Smooth muscle cell (in vitro differentiated cells): ENCODE results near the gene USP1. TPM values are rescaled to one million over a fixed set of nuclear protein-coding genes. Genes with fewer than 3 reads are reported as not detected.

Experiments used
- DNase-seq: peaks from one replicate; lab custom pipeline; 2025; ENCODE audit not compliant: unreplicated experiment; lab: John Stamatoyannopoulos, UW
- H2AFZ ChIP-seq: fragments of 200-600 bp; sonication (generic); 2 replicates; pipeline ENCODE4 v1.6.0; 2016; ENCODE audit warnings: antibody characterized with exemption, low read depth, mild to moderate bottlenecking
- H3F3A ChIP-seq: fragments of 200-600 bp; sonication (generic); 2 replicates; pipeline ENCODE4 v1.6.0; 2017; ENCODE audit warnings: antibody characterized with exemption, low read depth
- H3K27ac ChIP-seq: fragments of 200-600 bp; sonication (generic); 2 replicates; pipeline ENCODE4 v1.5.1; 2016; ENCODE audit warnings: low read depth, mild to moderate bottlenecking
- H3K27me3 ChIP-seq: fragments of 200-600 bp; sonication (generic); 2 replicates; pipeline ENCODE4 v1.6.1; 2016; ENCODE audit warnings: low read depth, mild to moderate bottlenecking
- H3K36me3 ChIP-seq: fragments of 200-600 bp; sonication (generic); 2 replicates; pipeline ENCODE4 v1.5.1; 2016; ENCODE audit warnings: low read depth
- H3K4me1 ChIP-seq: fragments of 200-600 bp; sonication (generic); 2 replicates; pipeline ENCODE4 v1.5.1; 2016; ENCODE audit warnings: low read depth
- H3K4me2 ChIP-seq: fragments of 200-600 bp; sonication (generic); 2 replicates; pipeline ENCODE4 v1.6.0; 2016; ENCODE audit warnings: mild to moderate bottlenecking
- H3K4me3 ChIP-seq: fragments of 200-600 bp; sonication (generic); 2 replicates; pipeline ENCODE4 v1.5.1; 2016; ENCODE audit warnings: mild to moderate bottlenecking
- H3K79me2 ChIP-seq: fragments of 200-600 bp; sonication (generic); 2 replicates; pipeline ENCODE4 v1.6.0; 2016; ENCODE audit warnings: low read depth, mild to moderate bottlenecking
- H3K9ac ChIP-seq: fragments of 200-600 bp; sonication (generic); 2 replicates; pipeline ENCODE4 v1.6.0; 2016; ENCODE audit warnings: low read depth
- H3K9me3 ChIP-seq: fragments of 200-600 bp; sonication (generic); replicated peaks from 2 replicates; pipeline ENCODE4 v1.5.1; 2016; ENCODE audit warnings: low read depth
- H4K20me1 ChIP-seq: fragments of 200-600 bp; sonication (generic); 2 replicates; pipeline ENCODE4 v1.6.0; 2016; ENCODE audit warnings: low read depth
- CTCF ChIP-seq: fragments of 200-600 bp; sonication (generic); IDR thresholded peaks from 2 replicates; pipeline ENCODE4 v1.5.1; 2017; ENCODE audit warnings: borderline replicate concordance, mild to moderate bottlenecking, antibody characterized with exemption; ENCODE audit not compliant: insufficient read depth, poor library complexity, severe bottlenecking
- polyA plus RNA-seq: library from polyadenylated mRNA; unstranded; fragments of >200 nt; fragmentation: Nextera tagmentation; extraction: Ambion mirVana; gene quantifications from 2 replicates; pipeline ENCODE4 v1.2.1, GENCODE V29; 2016
- total RNA-seq: library from RNA; depleted of rRNA; stranded (reverse); fragments of >200 nt; gene quantifications from 2 replicates; pipeline ENCODE4 v1.2.3, GENCODE V29; 2014

The USP1 gene
- total and polyA plus RNA-seq, 2 experiments from 2014 or later = 11.9 to 22.1 TPM

- no peak overlapping the region for H2AFZ ChIP-seq
- H3K79me2 ChIP-seq = no peaks in the 10 kb centered on the region
- no peaks in the 10 kb centered on the region for H3K4me1 ChIP-seq
- no peak overlapping the region for H3K9ac ChIP-seq
- no peak for DNase-seq
- H4K20me1 ChIP-seq = no peaks in the 10 kb centered on the region
- H3K9me3 ChIP-seq = no peaks in the 10 kb centered on the region
- H3F3A ChIP-seq = no peaks in the 10 kb centered on the region
- no peak overlapping the region for H3K27ac ChIP-seq
- TF ChIP-seq CTCF = no peak
- no peaks in the 10 kb centered on the region for H3K27me3 ChIP-seq
- H3K36me3 ChIP-seq = peaks cover 9% of the 10 kb centered on the region
- H3K4me3 ChIP-seq = no peak overlapping the region
- no peak overlapping the region for H3K4me2 ChIP-seq
Observed at GRCh38 chr1:62500210-62500609, 63.4 kb downstream of the USP1 start.

Other genes starting within 250 kb of the USP1 start
- gene L1TD1, start 242.2 kb upstream of the USP1 start, total RNA-seq = 2.0 and 2.7 TPM in 2 replicates
- 0.41 and 3.1 TPM in 2 replicates for gene L1TD1, start 242.2 kb upstream of the USP1 start, polyA plus RNA-seq
- gene KANK4, start 117.6 kb upstream of the USP1 start, total RNA-seq = 69.2 and 74.3 TPM in 2 replicates
- gene KANK4, start 117.6 kb upstream of the USP1 start, polyA plus RNA-seq = 72.4 and 77.8 TPM in 2 replicates
- gene ANGPTL3, start 160.5 kb downstream of the USP1 start, total RNA-seq = not detected in 2 replicates
- gene ANGPTL3, start 160.5 kb downstream of the USP1 start, polyA plus RNA-seq = 0.48 TPM in 1 of 2 replicates, not detected in the other